SIG-M5 treated with dmso at 0.1 percent for 504 hours (cell line): ENCODE results near the gene OGFR.

Experiments used
- DNase-seq: peaks from one replicate; lab custom pipeline; 2025; ENCODE audit not compliant: unreplicated experiment; lab: John Stamatoyannopoulos, UW

Gene OGFR, protein sequence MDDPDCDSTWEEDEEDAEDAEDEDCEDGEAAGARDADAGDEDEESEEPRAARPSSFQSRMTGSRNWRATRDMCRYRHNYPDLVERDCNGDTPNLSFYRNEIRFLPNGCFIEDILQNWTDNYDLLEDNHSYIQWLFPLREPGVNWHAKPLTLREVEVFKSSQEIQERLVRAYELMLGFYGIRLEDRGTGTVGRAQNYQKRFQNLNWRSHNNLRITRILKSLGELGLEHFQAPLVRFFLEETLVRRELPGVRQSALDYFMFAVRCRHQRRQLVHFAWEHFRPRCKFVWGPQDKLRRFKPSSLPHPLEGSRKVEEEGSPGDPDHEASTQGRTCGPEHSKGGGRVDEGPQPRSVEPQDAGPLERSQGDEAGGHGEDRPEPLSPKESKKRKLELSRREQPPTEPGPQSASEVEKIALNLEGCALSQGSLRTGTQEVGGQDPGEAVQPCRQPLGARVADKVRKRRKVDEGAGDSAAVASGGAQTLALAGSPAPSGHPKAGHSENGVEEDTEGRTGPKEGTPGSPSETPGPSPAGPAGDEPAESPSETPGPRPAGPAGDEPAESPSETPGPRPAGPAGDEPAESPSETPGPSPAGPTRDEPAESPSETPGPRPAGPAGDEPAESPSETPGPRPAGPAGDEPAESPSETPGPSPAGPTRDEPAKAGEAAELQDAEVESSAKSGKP

DNA sequence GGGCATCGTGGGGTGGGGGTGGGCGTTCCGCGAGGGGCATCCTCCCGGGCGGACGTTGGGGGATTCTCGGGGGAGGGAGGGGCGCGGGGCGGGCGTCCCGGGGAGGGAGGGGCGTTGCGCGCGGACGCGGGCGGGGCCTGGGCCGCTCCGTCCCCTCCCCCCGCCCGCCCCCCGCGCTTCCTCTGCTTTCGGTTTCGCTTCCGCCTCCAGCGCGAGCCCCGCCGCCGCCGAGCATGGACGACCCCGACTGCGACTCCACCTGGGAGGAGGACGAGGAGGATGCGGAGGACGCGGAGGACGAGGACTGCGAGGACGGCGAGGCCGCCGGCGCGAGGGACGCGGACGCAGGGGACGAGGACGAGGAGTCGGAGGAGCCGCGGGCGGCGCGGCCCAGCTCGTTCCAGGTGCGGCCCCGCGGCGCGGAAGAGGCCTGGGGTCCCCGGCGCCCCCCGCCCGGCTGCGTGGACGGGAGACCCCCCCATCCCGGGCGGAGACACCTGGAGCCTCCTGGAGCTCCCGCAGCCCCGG, at the start of gene OGFR:
TSS of gene OGFR (plus strand) at position 209 of the 528 bp plus-strand sequence. CDS start at position 234, 25 bp downstream.
- peak; percentile 56 for DNase-seq

DNA sequence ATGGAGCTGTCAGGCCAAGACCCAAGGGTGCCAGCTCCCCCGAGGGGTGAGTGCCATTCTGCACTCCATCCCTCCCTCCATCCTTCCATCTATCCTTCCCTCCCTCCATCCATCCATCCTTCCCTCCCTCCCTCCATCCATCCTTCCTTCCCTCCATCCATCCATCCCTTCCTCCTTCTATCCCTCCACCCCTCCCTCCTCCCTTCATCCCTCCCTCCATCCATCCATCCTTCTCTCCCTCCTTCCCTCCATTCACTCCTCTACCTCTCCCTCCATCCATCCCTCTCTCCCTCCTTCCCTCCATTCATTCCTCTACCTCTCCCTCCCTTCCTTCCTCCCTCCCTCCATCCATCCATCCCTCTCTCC, 49.7 kb upstream of the OGFR start:
- DNase-seq, result no peak

DNA sequence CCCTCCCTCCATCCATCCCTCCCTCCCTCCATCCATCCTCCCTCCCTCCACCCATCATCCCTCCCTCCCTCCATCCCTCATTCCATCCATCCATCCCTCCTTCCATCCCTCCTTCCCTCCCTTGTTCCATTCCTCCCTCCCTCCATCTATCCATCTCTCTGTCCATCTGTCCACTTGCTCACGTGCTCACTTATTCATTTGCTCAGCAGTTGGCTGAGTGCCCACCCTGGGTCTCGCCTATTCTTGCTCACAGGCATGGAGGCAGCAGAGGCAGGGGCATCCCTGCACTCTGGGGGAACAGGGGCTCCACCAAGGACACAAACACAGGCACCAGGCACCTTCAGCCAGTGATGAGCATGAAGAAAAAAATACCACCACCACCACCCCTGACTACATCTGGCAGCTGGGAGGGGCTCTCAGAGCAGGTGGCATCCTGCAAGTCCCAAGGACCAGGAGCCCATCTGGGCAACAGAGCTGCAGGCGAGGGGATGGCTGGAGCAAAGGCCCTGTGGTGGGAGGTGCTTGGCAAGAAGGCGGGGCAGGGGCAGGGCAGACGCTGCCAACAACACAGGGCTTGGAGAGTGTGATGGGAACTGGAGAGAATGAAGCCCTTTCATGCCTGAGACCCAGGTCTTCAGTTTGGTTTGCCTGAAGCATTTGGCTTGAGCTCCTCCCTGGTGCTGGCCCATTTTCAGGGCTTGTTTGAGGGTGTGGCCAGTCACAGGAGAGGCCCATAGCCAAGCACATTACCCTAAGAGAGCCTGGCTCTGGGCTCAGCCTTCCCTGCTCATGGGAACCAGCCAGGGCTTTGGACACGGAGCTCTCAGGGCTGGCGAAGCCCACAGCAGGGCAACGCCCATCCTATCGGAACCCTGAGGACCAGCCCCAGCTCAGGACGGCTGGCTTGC, 48.6 kb upstream of the OGFR start:
- DNase-seq, result no peak

DNA sequence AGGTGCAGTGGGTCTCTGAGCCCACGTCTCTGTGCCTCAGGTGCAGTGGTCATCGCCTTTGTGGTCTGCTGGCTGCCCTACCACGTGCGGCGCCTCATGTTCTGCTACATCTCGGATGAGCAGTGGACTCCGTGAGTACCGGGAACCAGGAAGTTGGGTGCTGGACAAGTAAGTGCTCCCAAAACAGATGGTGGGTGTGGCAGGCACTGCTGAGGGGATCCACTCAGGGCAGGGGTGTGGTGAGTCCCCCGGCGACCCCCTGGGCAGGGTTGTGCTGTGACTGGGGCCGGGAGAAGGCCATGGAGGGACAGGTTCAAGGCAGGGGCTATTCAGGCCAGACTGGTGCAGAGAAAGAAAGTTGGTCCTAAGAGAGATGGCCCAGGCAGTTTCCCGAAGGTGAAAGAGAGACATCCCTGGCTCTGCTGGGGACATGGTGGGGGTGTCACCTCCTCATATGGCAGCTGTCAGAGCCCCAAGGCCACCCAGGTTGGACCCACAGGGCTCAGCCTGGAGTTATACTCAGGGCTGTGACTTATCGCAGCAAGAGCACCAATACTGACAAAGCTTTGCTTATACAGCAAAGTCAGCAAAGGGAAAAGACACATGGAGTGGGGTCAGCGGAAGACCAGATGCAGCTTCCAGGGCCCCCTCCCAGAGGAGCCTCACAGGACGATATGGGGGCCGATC, 46.3 kb upstream of the OGFR start:
- DNase-seq, result no peak

DNA sequence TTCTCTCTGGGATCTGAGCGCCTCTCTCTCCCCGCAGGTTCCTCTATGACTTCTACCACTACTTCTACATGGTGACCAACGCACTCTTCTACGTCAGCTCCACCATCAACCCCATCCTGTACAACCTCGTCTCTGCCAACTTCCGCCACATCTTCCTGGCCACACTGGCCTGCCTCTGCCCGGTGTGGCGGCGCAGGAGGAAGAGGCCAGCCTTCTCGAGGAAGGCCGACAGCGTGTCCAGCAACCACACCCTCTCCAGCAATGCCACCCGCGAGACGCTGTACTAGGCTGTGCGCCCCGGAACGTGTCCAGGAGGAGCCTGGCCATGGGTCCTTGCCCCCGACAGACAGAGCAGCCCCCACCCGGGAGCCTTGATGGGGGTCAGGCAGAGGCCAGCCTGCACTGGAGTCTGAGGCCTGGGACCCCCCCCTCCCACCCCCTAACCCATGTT, 44.6 kb upstream of the OGFR start:
- DNase-seq, result no peak

DNA sequence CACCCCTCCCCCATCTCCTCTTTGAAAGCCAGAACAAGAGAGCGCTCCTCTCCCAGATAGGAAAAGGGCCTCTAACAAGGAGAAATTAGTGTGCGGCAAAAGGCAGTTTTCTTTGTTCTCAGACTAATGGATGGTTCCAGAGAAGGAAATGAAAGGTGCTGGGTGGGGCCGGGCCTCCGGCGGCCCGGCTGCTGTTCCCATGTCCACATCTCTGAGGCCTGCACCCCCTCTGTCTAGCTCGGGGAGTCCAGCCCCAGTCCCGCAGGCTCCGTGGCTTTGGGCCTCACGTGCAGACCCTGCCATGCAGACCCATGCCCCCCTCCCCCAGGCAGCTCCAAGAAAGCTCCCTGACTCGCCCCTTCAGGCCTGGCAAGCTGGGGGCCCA, 44.2 kb upstream of the OGFR start:
- DNase-seq, result no peak

DNA sequence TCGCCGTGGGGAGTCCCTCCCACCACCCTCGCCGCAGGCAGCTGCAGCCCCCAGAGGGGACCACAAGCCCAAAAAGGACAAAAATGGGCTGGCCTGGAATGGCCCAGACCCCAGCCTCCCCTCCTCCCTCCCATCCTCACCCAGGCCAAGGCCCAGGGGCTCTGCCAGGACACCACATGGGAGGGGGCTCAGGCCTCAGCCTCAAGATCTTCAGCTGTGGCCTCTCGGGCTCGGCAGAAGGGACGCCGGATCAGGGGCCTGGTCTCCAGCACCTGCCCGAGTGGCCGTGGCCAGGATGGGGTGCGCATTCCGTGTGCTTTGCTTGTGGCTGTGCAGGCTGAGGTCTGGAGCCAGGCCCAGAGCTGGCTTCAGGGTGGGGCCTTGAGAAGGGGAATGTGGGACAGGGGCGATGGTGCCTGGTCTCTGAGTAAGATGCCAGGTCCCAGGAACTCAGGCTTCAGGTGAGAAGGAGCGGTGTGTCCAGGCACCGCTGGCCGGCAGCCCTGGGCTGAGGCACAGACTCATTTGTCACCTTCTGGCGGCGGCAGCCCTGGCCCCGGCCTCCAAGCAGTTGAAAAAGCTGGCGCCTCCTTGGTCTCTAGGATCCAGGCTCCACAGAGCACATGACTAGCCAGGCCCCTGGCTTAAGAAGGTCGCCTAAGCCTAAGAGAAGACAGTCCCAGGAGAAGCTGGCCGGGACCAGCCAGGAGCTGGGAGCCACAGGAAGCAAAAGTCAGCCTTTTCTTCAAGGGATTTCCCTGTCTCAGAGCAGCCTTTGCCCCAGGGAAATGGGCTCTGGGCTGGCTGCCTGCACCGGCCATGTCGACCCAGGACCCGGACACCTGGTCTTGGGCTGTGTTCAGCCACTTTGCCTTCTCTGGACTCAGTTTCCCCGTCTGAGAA, 43.5 kb upstream of the OGFR start:
- DNase-seq, result no peak

DNA sequence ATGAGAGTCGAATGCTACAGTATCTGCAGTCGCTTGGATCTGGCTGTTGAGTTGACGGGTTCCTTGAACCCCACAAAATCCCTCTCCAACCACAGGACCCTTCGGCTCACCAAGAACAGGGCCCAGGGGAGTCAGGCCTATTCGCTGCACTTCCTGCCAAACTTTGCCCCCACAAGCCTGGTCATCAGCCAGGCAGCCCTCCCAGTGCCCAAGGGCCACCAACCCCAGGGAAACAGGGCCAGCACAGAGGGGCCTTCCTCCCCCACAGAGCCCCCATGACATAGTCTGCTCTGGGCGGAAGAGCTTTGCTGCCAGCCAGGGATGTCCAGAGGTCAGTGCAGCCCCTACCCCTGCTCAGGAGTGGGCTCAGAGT, 42.9 kb upstream of the OGFR start:
- no peak for DNase-seq

DNA sequence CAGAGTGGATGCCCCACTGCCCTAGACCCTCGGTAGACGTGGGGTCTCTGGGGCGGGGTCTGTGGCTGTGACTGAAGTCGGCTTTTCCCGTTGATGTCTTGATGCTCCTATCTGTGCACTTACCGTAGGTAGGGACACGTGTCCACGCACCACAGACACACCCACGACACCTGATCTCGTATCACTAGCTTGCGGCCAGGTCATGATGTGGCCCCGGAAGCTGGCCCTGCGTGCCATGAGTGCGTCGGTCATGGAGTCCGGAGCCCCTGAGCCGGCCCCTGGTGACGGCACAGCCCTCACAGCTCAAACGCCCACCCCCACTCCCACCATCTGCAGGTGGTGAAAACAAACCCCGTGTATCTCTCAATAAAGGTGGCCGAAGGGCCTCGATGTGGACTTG, 42.3 kb upstream of the OGFR start:
- no peak for DNase-seq

DNA sequence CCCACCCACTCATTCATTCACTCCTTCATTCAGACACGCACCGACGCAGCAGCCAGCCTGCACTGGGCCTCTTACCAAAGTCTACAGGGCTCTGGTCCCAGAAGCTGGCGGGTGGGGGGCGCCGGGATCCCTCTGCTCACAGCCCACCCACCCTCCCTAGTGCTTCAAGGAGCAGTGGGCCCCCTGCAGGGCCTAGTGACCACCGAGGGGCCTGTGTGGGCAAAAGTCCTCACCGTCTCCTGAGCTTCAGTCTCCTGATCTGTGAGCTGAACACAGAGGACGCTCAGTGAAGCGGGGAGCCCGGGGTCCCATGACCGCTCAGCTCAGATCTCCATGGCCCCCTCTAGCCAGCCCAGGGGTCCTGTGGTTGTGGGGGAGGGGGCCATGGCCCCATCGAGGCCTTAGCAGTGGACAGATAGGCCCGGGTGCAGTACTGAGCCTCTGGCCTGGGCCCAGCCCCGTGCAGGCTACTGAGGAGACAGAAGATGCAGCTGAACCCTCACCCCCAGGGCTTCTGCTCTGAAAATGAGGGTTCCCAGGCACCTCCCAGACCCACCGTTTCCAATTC, 41.8 kb upstream of the OGFR start:
- no peak for DNase-seq

DNA sequence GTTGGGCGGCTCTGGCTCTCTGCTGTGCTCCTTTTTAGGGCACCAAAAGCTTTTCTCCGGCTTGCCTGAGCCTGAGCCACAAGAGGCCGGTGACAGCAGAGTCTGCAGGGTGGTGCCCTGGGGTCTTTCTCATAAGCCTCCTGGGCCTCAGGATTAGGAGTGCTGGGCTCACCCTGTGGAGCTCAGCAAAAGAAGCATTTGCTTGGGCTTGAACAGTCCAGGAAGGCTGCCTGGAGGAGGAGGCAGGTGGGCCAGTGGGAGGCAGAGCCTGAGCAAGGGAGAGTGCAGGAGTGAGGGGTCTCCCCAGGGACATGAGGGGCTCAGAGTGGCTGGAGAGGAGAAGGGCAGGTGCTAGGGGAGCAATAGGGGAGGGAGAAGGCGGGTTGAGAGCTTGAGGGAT, 41.2 kb upstream of the OGFR start:
- DNase-seq, result no peak

DNA sequence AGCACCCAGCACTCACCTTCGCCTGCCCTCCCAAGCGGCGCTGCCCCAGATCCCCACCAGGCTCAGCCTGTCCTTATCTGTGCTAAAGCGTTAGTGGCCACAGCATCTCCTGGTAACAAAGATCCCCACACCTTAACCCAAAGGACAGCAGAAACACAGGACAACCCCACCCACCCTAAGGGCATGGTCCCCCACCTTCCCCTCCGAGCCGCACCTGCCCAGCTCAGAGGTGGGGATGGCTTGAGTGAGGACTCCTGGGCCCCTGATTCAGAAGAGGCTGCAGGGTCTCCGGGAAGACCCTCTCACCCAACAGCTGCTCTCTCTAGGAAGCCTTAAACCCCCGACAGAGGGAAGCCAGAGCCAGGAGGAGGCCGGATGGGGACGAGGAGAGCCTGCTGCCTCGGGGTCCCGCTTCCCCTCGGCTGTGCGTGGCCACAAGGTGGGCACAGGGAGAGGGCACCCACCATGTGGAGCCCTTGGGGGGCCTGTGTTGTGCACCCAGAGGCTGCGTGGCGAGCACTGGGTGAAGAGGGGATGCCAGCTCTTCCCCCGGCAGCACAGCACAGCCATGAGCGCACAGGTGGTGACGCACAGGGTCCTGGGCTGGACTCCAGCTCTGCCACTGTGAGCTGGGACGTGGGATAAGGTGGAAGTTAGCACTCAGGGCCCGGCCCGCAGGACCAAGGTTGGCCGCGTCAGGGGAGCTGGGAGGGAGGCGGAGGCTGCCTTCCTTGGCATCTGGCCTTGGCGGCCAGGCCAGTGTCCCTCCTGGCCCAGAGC, 40.3 kb upstream of the OGFR start:
- DNase-seq, result no peak

DNA sequence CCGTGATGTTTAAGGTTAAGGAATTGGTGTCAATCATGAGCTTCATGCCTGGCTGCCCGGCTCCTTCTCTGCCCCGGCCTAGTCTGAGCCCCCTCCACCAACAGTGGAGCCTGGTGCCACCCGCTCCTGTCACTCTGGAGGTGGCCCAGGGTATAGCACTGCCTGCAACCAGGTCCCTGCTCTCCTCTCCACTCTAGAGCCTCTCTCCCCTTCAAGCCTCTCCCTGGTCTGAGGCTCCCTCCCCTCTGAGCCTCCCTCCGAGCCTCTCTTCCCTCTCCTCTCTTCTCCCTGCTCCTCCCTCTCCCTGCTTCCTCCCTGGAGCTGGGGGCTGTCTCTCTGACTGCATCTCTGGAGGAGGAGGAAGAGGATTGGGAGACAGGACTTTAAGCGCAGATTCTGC, 39.6 kb upstream of the OGFR start:
- no peak for DNase-seq

DNA sequence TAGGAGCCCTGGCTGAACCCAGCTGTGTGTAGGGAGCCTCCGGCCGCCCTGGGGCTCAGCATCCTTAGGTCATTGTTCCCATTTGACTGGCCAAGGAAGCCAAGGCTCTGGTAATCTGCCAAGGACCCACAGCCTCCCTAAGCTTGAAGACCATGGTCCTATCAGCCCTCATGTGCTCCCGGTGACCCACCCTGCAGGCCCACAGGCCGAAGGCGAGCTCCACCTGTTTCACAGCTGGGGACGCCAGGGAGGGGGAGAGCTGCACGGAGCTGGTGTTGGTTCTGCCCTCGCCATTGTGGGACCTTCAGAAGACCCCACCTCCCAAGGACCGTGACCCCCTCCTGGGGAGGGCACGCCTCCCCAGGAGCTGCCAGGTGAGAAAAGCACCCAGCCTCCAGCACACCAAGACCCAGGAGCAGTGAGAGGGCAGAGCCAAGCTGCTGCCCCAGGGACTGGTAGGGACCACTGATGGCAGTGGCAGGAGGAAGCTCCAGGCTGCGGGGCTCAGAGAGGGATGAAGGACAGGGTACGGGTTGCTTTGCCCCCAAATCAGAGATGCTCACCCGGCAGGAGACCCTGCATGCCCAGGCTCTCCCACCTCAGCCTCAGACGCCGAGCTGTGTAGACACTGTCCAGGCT, 39.1 kb upstream of the OGFR start:
- DNase-seq, result no peak

DNA sequence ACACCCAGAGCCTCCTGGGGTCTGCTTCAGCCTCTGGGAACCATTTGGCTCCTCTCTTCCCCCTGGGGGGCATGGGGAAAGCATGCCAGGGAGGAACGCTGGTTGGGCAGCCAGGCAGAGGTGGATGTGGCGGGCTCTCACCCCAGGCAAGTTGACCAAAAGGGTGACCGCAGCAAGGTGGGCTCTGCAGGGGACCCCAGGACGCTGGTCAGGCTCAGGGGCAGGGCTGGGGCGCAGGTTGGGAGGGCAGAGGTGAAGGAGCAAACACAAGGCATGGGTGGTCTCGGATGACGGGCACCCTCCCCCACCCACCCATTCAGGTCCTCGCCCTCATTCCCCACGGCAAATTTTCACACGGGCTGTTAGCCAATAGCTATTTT, 38.6 kb upstream of the OGFR start:
- DNase-seq, result no peak

DNA sequence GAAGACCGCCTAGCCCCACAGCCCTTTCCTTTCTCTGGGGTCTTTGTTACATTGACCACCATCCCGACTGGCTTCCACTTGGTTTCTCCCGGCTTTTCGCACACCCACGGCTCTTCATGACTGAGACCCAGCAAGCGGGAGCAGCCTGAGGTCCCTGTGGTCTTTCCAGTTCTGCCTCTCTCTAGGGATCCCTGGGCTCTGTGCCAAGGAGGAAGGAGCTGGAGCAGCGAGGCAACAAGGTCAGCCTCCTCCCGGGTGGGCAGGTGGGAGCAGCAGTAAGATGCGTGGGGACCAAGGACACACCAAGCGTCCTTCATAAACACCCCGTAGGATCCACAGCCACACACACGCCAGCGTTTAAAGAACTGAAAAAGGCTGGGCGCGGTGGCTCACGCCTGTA, 37.9 kb upstream of the OGFR start:
- DNase-seq, result peak; percentile 51

DNA sequence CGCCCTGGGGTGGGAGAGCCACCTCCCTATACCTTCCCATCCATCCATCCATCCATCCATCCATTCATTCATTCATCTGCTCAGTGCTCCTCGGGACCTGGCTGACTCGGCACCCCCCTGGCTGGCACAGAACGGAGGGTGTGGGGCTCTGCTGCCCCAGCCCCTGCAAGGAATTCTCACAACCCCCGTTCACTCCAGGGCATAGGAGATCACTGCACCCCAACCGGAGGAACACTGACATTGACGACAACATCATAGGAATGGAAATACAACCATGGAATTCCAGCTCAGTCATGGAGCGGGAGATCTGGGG, 36.4 kb upstream of the OGFR start:
- DNase-seq, result no peak

DNA sequence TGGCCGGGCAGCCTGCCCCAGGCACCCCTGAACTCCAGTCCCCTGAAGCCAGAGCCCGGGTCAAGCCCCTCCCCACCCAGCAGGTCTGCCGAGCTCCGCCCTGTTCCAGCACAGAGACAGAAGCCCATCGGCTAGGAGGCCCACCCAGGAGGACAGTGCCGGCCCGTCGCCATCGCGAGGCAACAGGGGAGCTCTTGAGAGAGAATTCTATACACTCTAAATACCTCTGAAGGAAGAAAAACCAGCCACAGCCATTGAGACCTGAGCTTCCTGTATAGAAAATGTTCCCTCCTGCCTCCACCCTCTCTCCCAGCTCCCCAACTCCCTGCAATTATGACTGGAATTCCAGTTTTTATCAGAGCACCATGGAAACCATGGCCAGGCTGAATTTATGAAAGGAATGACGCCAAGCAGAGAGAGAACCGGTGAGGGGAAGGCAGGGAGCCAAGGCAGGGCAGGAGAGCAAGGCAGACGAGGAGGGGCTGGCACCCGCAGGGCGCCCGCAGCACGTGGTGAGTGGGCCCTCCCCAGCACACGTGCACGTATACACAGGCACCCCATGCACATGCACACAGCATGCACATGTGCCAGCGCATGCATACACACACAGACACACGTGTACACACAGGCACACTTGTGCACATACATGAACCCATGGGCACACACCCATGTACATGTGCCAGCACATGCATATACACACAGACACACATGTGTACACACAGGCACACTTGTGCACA, 35.9 kb upstream of the OGFR start:
- DNase-seq, result no peak
